D721Med (cell line): ENCODE results near the gene EEF1AKMT1.

Experiments
- DNase-seq: peaks from one replicate; pipeline ENCODE4 v3.0.0; 2011; ENCODE audit warnings: low spot score; ENCODE audit not compliant: insufficient read length
- FAIRE-seq: peaks from 2 replicates; lab custom pipeline; 2011; peaks lifted over from hg19 to GRCh38; lab: Jason Lieb, UNC
- CTCF ChIP-seq: IDR thresholded peaks from 2 replicates; pipeline ENCODE4 v1.5.1; 2012; ENCODE audit warnings: mild to moderate bottlenecking, control low read depth; ENCODE audit not compliant: insufficient read depth; ENCODE audit errors: missing control alignments

Gene EEF1AKMT1

GRCh38 chr13:20796791-20797508, 23.2 kb upstream of the EEF1AKMT1 start:
- FAIRE-seq = no peak
- TF ChIP-seq CTCF = no peak
- no peak for DNase-seq

- no peak for FAIRE-seq
- no peak for DNase-seq
- no peak for TF ChIP-seq CTCF
Observed at GRCh38 chr13:20789665-20790064, 15.9 kb upstream of the EEF1AKMT1 start.

- DNase-seq = no peak
- peak; percentile 6 for FAIRE-seq
- TF ChIP-seq CTCF = no peak
Observed at GRCh38 chr13:20788312-20788711, 14.6 kb upstream of the EEF1AKMT1 start.

GRCh38 chr13:20787180-20787579, 13.4 kb upstream of the EEF1AKMT1 start:
- no peak for FAIRE-seq
- no peak for TF ChIP-seq CTCF
- no peak for DNase-seq

- DNase-seq = no peak
- no peak for FAIRE-seq
- no peak for TF ChIP-seq CTCF
Observed at GRCh38 chr13:20782116-20782708, 8.5 kb upstream of the EEF1AKMT1 start.

GRCh38 chr13:20780317-20780716, 6.6 kb upstream of the EEF1AKMT1 start:
- no peak for TF ChIP-seq CTCF
- FAIRE-seq (no peak), DNase-seq (no peak)

- FAIRE-seq (no peak), DNase-seq (no peak)
- no peak for TF ChIP-seq CTCF
Observed at GRCh38 chr13:20779405-20779804, 5.6 kb upstream of the EEF1AKMT1 start.
